Activated CD4-positive, CD25-positive, alpha-beta regulatory T cell treated with anti-CD3 and anti-CD28 coated beads, Interleukin-2, amount 50 U/mL, for 16 hours (primary cell): ENCODE measurements around the gene RARS1.

ENCODE experiments used
- DNase-seq: peaks from one replicate; pipeline ENCODE4 v3.0.0-alpha.2; 2020; ENCODE audit warnings: low read depth, low spot score

The RARS1 gene

DNA sequence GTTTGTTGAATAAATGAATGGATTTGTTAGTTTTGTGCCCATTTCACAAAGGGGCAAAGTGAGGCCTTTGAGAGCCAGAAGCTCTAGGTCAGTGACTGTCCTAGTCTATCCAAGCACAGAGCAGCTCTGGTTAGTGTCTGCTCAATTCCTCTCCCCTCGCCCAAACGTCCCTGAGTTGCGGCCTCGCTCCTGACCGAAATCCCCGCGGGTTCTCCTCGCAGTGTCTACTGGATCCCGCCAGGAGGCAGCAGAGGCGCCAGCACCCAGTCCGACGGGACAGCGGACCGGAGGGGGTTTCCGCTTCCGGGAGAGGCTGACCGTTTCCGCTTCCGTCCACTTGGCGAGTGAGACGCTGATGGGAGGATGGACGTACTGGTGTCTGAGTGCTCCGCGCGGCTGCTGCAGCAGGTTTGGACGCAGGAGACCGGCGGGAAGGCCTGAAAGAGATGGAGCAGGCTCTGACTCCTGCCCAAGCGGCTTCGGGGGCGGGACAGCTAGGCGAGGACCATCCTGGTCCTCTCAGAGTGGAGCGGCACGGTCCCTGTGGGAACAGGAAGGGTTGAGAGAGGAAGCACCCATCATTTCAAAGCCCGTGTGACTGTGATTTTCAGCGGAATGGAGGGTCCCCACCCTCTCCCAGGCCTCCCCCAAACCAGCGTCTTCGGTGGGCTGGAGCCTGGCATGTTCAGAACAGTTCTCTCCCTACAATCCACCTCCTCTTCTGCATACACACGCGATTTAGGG is at the start of gene RARS1:
TSS of gene RARS1 (plus strand) at position 336 of the 744 bp plus-strand sequence. CDS start at position 364, 28 bp downstream.
- peak; percentile 77 for DNase-seq

GRCh38 chr5:168438349-168438748 is 47.9 kb upstream of the RARS1 start:
- DNase-seq, result no peak

- no peak for DNase-seq
Observed at GRCh38 chr5:168443533-168443932, 42.7 kb upstream of the RARS1 start.

- no peak for DNase-seq
Observed at GRCh38 chr5:168443950-168444700, 42.1 kb upstream of the RARS1 start.

DNA sequence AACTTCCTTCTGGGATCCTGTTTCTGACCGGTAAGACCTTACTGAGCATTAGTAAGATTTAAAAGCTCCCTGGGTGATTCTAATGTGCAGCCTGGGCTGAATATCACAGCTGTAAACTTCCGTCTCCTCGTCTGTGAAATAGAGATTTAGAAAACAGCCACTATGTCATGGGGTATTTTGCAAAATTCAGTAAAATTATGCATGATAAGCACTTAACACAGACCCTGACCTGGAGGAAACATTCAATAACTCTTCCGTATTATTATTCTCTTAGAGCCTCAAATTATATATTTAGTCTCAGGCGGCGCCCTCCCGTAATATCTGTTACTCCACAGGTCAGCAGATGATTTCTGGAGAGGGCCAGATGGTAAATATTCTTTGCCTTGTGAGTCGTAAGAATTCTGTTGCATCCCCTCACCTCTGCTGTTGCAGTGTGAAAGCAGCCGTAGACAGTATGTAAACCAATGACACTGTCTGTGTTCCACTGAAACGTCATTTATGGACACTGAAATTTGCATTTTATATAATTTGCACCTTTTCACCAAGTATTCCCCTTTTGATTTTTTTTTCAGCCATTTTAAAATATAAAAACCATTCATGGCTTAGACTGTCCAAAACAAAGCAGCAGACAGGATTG is 39.2 kb upstream of the RARS1 start:
- DNase-seq, result no peak

DNA sequence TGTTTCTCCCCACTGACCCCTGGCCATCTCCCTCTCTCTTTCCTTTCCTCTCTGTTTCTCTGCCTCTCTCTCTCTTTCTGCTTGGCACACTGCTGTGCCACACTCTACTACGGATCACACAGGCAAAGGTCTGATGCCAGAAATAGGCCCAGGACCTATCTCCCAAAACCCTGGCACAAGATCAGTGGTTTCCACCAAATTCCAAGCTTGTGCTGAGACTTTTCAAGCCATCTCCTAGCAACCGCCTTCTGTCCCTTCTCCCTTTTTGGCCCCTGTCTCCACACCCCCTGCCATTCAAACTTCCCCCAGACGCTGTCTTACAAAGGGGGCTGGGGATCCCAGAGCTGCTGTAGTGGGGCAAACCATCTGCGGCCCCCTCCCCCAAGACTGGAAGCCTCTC is 38.5 kb upstream of the RARS1 start:
- no peak for DNase-seq

DNA sequence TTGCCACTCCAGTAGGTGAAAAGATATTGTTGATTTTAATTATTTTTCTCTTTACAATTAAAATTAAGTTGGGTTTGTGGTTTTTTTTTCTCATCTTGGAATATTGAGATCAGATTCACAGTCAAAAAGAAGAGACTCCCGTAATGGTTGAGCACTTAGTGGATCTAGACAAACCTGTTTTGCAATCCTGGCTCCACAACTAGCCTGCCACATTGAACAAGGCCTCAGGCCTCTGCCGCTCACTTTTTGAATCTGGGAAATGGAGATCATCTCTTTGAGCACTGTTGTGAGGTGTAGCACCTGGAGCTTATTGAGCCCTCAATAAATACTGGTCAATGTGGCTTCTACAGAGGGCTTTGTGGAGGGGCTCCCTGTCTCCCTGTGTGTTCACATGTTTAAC is 37.1 kb upstream of the RARS1 start:
- DNase-seq, result no peak

DNA sequence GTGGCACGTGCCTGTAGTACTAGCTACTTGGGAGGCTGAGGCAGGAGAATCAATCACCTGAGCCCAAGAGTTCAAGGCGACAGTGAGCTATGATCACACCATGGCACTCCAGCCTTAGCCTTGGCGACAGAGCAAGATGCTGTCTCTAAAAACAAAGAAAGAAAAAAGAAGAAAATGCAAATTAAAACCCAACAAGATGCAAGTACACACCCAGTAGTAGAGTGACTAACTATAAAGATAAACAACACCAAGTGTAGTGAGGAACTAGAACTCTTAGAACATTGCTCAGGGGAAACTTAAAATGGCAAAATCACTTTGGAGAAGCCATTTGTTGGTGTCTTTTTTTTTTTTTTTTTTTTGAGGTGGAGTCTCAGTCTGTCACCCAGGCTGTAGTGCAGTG is 34.7 kb upstream of the RARS1 start:
- DNase-seq, result no peak

GRCh38 chr5:168455201-168455600 is 31.1 kb upstream of the RARS1 start:
- DNase-seq, result no peak

GRCh38 chr5:168457542-168457941 is 28.7 kb upstream of the RARS1 start:
- no peak for DNase-seq

DNA sequence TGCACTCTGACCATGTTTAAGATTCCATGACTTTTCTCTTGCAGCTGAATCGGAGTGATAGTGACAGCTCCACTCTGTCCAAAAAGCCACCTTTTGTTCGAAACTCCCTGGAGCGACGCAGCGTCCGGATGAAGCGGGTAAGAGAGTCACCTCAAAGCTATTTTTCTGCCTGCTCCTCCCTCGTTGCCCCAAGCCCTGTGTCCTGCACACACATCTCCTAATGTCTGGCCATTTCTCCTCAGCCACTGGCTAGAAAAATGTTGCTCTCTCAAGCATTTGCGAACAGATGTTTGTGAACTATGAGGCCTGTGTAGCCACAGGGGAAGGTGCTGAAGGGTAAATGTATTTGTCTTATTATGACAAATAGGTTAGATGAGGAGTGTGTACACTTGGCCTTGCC is 25.7 kb upstream of the RARS1 start:
- no peak for DNase-seq

- no peak for DNase-seq
Observed at GRCh38 chr5:168463081-168463480, 23.2 kb upstream of the RARS1 start.

- no peak for DNase-seq
Observed at GRCh38 chr5:168464214-168464613, 22.1 kb upstream of the RARS1 start.

GRCh38 chr5:168464641-168465040 is 21.6 kb upstream of the RARS1 start:
- DNase-seq, result no peak

DNA sequence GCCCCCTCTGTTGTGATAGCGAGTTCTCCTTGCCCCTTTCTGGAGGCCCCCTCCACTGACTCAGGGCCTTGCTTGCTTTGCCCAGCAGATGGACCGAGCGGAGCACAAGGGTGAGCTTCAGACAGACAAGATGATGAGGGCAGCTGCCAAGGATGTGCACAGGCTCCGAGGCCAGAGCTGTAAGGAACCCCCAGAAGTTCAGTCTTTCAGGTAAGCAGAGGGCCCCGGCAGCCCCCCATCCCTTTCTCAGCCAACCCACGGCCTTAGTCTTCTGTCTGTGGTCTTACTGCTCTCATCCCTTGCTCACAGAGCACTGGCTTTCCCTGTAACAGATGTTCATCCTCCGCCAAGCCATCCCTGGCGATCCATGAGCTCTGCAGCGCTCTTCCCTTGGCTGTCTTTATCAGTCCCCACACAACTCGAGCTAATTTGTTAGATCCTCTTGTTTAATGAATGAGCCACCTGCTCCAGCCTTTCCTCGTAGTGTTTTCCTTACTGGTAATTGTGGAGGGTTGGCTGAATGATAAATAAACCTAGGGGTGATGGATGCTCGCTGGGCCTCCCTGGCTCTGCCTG is 18.4 kb upstream of the RARS1 start:
- DNase-seq, result no peak

- DNase-seq, result no peak
Observed at GRCh38 chr5:168468836-168469235, 17.4 kb upstream of the RARS1 start.

GRCh38 chr5:168469816-168470215 is 16.5 kb upstream of the RARS1 start:
- DNase-seq, result no peak

GRCh38 chr5:168471785-168472184 is 14.5 kb upstream of the RARS1 start:
- no peak for DNase-seq

DNA sequence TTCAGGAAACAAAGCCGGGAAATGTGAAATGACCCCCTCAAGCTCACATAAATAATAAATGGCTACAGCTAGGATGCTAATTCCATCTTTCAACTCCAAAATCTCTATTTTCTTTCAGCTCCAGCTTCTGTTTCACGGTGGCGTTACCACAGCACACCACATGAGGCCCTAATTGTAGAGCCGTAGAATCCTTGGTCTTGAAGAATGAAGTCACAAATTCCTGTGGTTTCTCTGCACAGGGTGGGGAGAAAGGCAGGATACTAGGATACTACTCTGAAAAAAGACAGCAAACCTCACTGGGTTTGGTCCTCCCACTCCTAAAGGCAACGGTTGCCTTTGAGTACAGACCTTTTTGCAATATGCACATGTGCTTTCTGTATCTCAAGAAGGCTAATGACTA is 13.9 kb upstream of the RARS1 start:
- no peak for DNase-seq

GRCh38 chr5:168474319-168474718 is 12.0 kb upstream of the RARS1 start:
- DNase-seq, result no peak

GRCh38 chr5:168477060-168477459 is 9.2 kb upstream of the RARS1 start:
- no peak for DNase-seq

DNA sequence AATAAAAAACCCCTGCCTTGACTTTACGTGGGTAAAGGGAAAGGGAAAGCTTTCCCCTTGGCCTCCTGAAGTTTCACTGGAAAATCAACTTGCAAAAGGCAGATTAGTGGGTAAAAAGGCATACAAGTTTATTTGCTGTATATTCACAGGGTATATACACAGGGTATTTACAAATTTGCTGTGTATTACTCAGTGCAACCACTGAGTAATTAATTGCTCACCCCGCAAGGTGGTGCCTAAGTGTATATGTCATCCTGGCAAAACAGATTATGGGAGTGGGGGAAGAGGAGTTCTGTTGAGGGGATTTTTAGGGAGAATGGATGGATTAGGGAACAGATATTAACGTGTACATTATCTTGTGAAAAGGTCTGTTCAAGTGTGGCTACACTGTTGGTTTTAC is 7.1 kb upstream of the RARS1 start:
- no peak for DNase-seq
